ENCODE measurements around the gene EDEM2. TPM values are rescaled to one million over a fixed set of nuclear protein-coding genes. Genes with fewer than 3 reads are reported as not detected.
"Not testable (repeated sequence)": the region's sequence is repeated elsewhere in the genome, so short reads cannot be mapped to it uniquely, and the experiment has no call there.

Gene EDEM2
- total RNA-seq, 1 donor from 2014 or later, result 19.2 TPM

DNA sequence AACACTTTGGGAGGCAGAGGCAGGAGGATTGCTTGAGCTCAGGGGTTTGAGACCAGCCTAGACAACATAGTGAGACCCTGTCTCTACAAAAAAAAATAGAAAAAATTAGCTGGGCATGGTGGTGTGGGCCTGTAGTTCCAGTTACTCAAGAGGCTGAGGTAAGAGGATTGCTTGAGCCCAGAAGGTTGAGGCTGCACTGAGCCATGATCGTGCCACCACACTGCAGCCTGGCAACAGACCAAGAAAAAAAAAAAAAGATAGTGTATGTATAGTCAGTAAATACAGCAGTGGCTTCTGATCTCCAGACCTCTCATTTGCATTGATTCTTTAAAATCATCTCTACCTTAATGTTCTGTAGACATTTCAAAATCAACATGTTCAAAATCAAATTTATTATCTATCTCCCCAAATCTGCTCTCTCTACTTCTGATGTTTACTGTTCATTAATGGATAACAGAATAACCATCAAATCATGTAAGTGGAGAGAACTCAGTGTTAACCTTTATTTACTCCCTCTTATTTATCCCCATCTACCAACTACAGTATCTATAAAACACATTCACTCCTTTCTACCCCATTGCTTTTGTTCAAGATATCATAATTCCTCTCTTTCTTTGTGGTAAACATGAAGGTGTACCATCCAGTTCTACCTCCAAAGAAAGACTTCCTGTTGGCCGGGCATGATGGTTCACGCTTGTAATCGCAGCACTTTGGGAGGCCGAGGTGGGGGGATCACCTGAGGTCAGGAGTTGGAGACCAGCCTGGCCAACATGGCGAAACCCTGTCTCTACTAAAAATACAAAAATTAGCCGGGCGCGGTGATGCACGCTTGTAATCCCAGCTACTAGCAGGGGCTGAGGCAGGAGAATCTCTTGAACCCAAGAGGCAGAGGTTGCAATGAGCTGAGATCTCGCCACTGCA, 32.4 kb upstream of the EDEM2 start:
- no peaks in the 10 kb centered on the region for H3K27me3 Mint-ChIP-seq
- no peak overlapping the region for H3K27ac Mint-ChIP-seq
- DNase-seq, result no peak
- no peak overlapping the region for H3K4me3 Mint-ChIP-seq
- intact Hi-C loops (cut with micrococcal nuclease), result no loop called here
- no peaks in the 10 kb centered on the region for H3K4me1 Mint-ChIP-seq
- no peaks in the 10 kb centered on the region for H3K36me3 Mint-ChIP-seq (ENCODE audit: low read depth)
- H3K9me3 Mint-ChIP-seq, result no peaks in the 10 kb centered on the region

DNA sequence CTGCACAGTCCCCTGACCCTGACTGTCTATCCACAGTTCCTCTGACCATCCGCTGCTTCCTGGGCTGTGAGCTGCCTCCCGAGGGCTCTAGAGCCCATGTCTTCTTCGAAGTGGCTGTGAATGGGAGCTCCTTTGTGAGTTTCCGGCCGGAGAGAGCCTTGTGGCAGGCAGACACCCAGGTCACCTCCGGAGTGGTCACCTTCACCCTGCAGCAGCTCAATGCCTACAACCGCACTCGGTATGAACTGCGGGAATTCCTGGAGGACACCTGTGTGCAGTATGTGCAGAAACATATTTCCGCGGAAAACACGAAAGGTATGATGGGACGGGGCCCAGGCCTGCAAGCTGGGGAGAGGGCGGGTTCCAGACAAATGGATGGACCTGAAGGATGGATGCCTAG, 29.0 kb upstream of the EDEM2 start:
- Mint-ChIP-seq H3K27me3 (no peaks in the 10 kb centered on the region), H3K4me3 (no peak overlapping the region), H3K4me1 (peaks cover 13% of the 10 kb centered on the region), H3K36me3 (ENCODE audit: low read depth) (no peaks in the 10 kb centered on the region), H3K27ac (no peak overlapping the region), H3K9me3 (no peaks in the 10 kb centered on the region)
- DNase-seq, result no peak
- intact Hi-C loops (cut with micrococcal nuclease), result no loop called here

DNA sequence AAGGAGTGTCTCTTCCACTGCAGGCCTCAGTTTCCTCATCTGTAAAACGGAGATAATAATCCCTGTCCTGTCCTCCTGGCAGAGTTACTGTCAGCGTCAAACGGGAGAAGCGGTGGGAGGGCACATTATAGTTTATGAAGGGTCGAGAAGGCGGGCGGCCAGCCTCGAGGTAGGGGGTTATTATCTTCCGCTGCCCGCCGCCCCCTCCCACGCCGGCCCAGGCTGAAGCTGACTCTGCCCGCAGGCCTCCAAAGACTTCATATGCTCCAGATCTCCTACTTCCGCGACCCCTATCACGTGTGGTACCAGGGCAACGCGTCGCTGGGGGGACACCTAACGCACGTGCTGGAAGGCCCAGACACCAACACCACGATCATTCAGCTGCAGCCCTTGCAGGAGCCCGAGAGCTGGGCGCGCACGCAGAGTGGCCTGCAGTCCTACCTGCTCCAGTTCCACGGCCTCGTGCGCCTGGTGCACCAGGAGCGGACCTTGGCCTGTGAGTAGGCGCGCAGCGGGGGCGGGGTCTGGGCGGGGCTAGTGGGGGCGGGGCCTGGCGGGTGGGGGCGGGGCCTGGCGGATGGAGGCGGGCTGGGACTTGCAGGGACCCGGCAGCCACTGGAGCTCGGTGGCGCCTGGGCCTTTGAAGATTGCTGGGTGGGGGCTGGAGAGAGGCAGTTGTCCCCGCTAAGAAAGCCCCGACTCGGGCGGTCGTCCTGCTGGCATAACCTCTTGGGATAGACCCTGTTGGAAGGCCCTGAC, 27.5 kb upstream of the EDEM2 start:
- no peak overlapping the region for H3K27ac Mint-ChIP-seq
- H3K9me3 Mint-ChIP-seq, result no peaks in the 10 kb centered on the region
- H3K4me1 Mint-ChIP-seq, result peaks cover 13% of the 10 kb centered on the region
- no peaks in the 10 kb centered on the region for H3K27me3 Mint-ChIP-seq
- intact Hi-C loops (cut with micrococcal nuclease), result no loop called here
- no peaks in the 10 kb centered on the region for H3K36me3 Mint-ChIP-seq (ENCODE audit: low read depth)
- DNase-seq, result no peak
- H3K4me3 Mint-ChIP-seq, result no peak overlapping the region

DNA sequence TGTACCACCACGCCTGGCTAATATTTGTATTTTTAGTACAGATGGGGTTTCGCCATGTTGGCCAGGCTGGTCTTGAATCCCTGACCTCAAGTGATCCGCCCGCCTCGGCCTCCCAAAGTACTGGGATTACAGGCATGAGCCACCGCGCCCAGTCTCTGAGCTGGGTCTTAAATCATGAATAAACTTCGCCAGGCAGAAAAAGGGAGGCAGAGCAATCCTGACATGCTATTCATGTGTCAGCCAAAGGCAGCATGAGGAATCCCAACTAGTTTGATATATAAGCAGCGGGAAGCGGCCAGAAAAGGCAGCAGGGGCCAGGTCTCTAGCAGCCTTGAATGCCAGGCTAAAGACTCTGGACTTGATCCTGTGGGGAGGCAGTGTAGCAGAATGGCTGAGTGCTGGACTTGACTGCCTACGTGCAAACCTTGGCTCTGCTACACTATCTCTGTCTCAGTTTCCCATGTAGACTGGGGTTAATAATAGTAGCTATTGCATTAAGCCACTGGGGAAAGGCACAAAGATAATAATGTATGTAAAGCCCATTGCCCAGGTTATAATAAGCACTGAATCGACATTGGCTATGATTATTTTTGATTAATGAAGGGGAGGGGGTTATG, 26.5 kb upstream of the EDEM2 start:
- H3K27ac Mint-ChIP-seq, result no peak overlapping the region
- intact Hi-C loops (cut with micrococcal nuclease), result no loop called here
- no peaks in the 10 kb centered on the region for H3K27me3 Mint-ChIP-seq
- H3K9me3 Mint-ChIP-seq, result no peaks in the 10 kb centered on the region
- H3K4me1 Mint-ChIP-seq, result peaks cover 13% of the 10 kb centered on the region
- DNase-seq, result no peak
- no peaks in the 10 kb centered on the region for H3K36me3 Mint-ChIP-seq (ENCODE audit: low read depth)
- no peak overlapping the region for H3K4me3 Mint-ChIP-seq

DNA sequence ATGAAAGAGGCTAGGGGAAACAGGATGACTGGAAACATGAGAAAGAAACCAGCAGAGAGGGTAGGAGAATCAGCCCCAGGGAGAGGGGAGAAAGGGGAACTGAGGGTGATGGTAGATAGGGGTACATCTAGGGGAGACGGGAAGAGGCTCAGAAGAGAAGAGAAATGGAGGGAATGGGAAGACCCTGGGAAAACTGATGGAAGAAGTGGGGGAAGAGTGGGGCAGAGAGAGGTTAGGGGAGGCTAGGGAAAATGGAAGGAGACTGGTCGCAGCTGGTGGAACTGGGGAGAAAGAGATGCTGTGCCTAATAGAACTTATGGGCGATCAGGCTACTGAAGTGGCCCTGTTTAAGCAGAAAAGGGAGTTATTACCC, 25.3 kb upstream of the EDEM2 start:
- H3K9me3 Mint-ChIP-seq, result no peaks in the 10 kb centered on the region

DNA sequence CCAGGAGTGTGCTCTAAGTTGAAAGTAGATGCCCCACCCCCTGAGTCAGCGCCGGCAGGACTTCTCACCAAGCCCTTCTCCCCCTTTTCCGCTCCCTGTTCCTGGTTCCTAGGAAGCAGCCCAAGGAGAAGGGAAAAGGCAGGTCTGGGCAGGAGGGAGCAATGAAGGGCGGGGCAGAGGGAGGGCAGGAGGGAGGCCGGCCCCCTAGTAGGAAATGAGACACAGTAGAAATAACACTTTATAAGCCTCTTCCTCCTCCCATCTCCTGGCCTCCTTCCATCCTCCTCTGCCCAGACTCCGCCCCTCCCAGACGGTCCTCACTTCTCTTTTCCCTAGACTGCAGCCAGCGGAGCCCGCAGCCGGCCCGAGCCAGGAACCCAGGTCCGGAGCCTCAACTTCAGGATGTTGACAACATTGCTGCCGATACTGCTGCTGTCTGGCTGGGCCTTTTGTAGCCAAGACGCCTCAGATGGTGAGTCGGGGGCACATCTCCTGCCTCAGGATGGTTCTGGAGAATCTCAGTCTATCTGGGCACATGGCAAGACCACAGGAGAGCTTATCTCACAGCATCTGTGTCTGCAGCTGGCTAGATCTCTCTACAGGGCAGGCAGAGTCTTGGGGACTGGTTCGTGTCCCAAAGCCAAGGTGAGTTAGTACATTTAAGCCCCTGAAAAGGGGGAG, 24.8 kb upstream of the EDEM2 start, which contains the start of gene PROCR:
PROCR (plus strand) TSS at position 320 of the 681 bp plus-strand sequence; CDS start at position 403, 83 bp downstream.
- Mint-ChIP-seq H3K9me3 (no peaks in the 10 kb centered on the region), H3K36me3 (ENCODE audit: low read depth) (no peaks in the 10 kb centered on the region), H3K27me3 (no peaks in the 10 kb centered on the region), H3K4me1 (peaks cover 13% of the 10 kb centered on the region), H3K4me3 (peak within 1 kb of the TSS; percentile 74), H3K27ac (peak within 1 kb of the TSS; percentile 55)
- peak; percentile 68 for DNase-seq
- intact Hi-C loops (cut with micrococcal nuclease), result no loop called here

More for the DNA sequence above, 25.3 kb upstream of the EDEM2 start:
- no peak overlapping the region for H3K4me3 Mint-ChIP-seq
- H3K36me3 Mint-ChIP-seq (ENCODE audit: low read depth), result no peaks in the 10 kb centered on the region
- no peak for DNase-seq
- peaks cover 13% of the 10 kb centered on the region for H3K4me1 Mint-ChIP-seq
- H3K27ac Mint-ChIP-seq, result no peak overlapping the region
- intact Hi-C loops (cut with micrococcal nuclease), result no loop called here
- H3K27me3 Mint-ChIP-seq, result no peaks in the 10 kb centered on the region

DNA sequence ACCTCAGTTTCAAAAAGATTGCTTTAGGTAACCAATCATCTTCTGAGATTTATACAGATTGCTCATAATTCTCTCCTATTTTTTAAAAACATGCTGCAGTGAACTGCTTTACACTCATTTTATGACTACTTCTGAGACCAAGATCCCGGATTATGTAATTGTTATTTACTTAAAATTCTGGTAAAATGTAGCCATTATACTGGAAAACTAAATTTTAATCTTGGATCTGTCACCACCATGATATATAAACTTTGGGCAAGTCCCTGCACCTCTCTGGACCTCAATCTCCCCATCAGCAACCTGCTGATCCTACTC, 24.3 kb upstream of the EDEM2 start:
- H3K4me3 Mint-ChIP-seq, result peak overlapping the region; percentile 74
- H3K4me1 Mint-ChIP-seq, result peaks cover 13% of the 10 kb centered on the region
- no peaks in the 10 kb centered on the region for H3K36me3 Mint-ChIP-seq (ENCODE audit: low read depth)
- H3K9me3 Mint-ChIP-seq, result no peaks in the 10 kb centered on the region
- H3K27ac Mint-ChIP-seq, result no peak overlapping the region
- no peaks in the 10 kb centered on the region for H3K27me3 Mint-ChIP-seq
- intact Hi-C loops (cut with micrococcal nuclease), result no loop called here
- DNase-seq, result no peak

DNA sequence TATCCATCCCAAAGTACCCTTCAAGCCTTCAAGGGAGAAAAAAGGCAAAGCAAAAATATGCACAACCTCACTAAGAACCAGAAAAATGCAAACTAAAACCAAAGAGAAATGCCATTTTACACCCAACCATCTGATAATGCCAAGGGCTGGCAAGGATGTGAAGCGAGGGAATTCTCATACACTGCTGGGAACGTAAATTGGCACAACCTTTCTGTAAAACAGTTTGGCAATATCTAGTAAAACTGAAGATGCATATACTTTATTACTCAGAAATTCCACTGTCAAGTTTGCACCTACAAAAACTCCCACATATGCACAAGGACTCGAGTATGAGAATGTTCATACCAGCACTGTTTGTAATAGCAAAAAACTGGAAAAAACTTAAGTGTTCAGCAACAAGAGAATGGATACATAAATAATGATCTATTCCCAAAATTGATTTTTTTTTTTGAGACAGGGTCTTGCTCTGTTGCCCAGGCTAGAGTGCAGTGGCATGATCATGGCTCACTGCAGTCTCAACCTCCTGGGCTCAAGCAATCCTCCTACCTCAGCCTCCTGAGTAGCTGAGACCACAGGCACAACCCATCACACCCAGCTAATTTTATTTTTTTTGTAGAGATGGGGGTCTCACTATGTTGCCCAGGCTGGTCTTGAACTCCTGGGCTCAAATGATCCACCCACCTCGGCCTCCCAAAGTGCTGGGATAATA, 21.7 kb upstream of the EDEM2 start:
- DNase-seq; H3K9me3 Mint-ChIP-seq; H3K36me3 Mint-ChIP-seq (ENCODE audit: low read depth); H3K27me3 Mint-ChIP-seq; H3K27ac Mint-ChIP-seq; intact Hi-C loops (cut with micrococcal nuclease); H3K4me3 Mint-ChIP-seq: not testable (repeated sequence)
- H3K4me1 Mint-ChIP-seq, result peaks cover 13% of the 10 kb centered on the region

DNA sequence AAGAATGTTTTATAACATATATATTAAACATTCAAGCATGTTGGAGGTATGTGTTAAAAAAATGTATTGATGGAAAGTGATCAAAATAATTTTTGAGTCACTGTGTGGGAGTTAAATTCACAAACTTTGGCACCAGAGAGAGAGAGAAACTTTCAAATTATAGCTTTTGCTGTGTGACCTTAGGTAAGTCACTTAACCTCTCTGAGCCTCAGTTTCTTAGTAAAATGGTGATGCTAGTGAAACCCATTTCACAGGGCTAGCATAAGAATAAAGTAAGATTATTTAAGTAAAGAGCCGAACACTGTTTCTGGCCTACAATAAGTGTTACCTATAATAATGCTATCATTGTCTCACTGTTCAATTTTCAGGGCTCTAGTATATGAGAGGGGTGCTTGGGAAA, 20.7 kb upstream of the EDEM2 start:
- H3K4me1 Mint-ChIP-seq, result peaks cover 14% of the 10 kb centered on the region
- H3K4me3 Mint-ChIP-seq, result no peak overlapping the region
- DNase-seq, result no peak
- H3K27ac Mint-ChIP-seq, result no peak overlapping the region
- peaks cover under 1% of the 10 kb centered on the region for H3K36me3 Mint-ChIP-seq (ENCODE audit: low read depth)
- intact Hi-C loops (cut with micrococcal nuclease), result no loop called here
- H3K9me3 Mint-ChIP-seq, result peaks cover 1% of the 10 kb centered on the region
- H3K27me3 Mint-ChIP-seq, result peaks cover 6% of the 10 kb centered on the region

DNA sequence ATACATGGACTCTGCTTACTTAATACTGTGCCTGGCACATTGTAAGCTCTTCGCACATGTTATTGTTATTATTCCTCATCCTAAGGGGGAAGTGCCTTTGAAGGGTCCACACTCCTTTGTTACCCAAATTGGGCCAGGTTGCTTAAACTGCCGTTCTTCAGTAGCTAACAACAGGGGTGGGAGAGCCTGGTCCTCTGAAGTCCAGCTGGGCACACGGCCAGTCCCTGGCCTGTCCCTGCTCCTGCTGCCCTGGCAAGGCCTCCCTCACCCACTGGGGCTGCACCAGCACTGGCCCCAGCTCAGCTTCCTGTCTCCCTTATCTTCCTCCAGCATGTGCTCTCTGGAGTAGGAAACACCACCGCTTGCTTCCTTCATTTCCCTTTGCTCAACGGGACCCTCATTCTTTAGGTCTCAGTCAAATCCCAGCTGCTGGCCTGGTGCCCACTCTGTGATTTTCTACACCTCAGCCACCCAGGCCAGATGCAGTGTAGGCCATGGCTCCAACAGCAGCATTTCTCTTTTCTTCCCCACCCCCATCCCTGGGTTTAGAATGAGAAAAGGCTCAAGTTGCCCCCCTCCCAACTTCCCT, 19.2 kb upstream of the EDEM2 start:
- Mint-ChIP-seq H3K4me1 (peaks cover 4% of the 10 kb centered on the region), H3K4me3 (no peak overlapping the region), H3K27me3 (peaks cover 8% of the 10 kb centered on the region), H3K36me3 (ENCODE audit: low read depth) (peaks cover 2% of the 10 kb centered on the region), H3K27ac (no peak overlapping the region), H3K9me3 (peaks cover 4% of the 10 kb centered on the region)
- intact Hi-C loops (cut with micrococcal nuclease), result no loop called here
- no peak for DNase-seq

DNA sequence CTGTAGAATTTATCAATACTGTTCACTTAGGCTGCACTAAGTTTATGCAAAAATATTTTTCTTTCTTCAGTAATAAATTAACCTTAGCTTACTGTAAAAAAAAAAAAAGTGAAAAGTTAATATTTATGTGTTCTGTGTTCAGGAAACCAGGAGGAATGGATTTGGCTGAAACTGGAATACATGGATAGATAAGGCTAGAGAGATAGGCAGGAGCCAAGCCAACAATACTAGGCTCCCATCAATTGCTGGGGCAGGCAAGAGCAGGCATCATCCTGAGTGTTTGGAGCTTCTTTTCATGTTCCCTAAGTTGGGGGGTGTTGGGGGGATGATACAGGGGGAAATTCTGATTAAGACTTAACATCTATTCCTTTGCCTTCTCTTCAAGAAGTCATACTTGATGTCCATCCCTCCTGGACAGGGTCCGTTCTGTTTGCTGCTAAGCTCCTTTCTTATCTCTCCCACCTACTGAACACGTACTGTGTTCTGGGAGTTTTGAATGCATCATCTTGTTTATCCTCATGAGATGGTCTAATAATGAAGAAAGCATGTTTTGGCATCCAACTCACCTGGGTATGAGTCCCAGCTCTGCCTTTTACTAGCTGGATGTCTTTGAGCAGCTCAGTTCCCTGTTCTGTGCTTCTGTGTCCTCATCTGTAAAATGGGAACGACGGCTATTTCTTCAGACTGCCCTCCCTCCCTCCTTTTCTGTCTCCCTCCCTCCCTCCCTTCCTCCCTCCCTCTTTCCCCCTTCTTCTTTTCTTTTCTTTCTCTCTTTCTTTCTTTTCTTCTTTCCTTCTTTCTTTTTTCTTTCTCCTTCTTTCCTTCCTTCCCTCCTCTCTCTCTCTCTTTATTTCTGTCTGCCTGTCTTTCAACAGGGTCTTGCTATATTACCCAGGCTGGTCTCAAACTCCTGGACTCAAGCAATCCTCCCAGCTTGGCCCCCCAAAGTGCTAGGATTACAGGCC, 18.4 kb upstream of the EDEM2 start:
- Mint-ChIP-seq H3K4me3 (no peak overlapping the region), H3K27ac (no peak overlapping the region), H3K27me3 (peaks cover 8% of the 10 kb centered on the region), H3K4me1 (peaks cover 4% of the 10 kb centered on the region), H3K9me3 (peaks cover 4% of the 10 kb centered on the region), H3K36me3 (ENCODE audit: low read depth) (peaks cover 2% of the 10 kb centered on the region)
- no peak for DNase-seq
- intact Hi-C loops (cut with micrococcal nuclease), result no loop called here

DNA sequence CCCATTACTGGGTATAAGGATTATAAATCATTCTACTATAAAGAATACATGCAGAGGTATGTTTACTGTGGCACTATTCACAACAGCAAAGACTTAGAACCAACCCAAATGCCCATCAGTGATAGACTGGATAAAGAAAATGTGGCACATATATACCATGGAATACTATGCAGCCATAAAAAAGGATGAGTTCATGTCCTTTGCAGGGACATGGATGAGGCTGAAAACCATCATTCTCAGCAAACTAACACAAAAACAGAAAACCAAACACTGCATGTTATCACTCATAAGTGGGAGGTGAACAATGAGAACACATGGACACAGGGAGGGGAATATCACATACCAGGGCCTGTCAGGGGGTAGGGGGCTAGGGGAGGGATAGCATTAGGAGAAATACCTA, 17.4 kb upstream of the EDEM2 start:
- H3K36me3 Mint-ChIP-seq (ENCODE audit: low read depth); H3K9me3 Mint-ChIP-seq; intact Hi-C loops (cut with micrococcal nuclease); H3K4me3 Mint-ChIP-seq; H3K27ac Mint-ChIP-seq; DNase-seq; H3K27me3 Mint-ChIP-seq; H3K4me1 Mint-ChIP-seq: not testable (repeated sequence)
